Testis (tissue), 3 donors: ENCODE data around the gene MLPH. TPM values are rescaled to one million over a fixed set of nuclear protein-coding genes. Genes with fewer than 3 reads are reported as not detected.

Source experiments
- DNase-seq: peaks from one replicate; pipeline ENCODE4 v3.0.0-alpha.2; 2019
- H3K27ac ChIP-seq, 2 donors: fragments of 200-600 bp; sonication (generic); one replicate each; pipeline ENCODE4 v1.5.1; 2019
- H3K27me3 ChIP-seq: fragments of 200-600 bp; sonication (generic); one replicate; pipeline ENCODE4 v1.5.1; 2019
- H3K36me3 ChIP-seq: fragments of 200-600 bp; sonication (generic); one replicate; pipeline ENCODE4 v1.5.1; 2017; ENCODE audit warnings: low read depth; ENCODE audit errors: missing control alignments
- H3K4me1 ChIP-seq: fragments of 200-600 bp; sonication (generic); one replicate; pipeline ENCODE4 v1.5.1; 2019
- H3K4me3 ChIP-seq, 2 donors: fragments of 200-600 bp; sonication (generic); one replicate each; pipeline ENCODE4 v1.5.1; 2017 to 2019
- H3K9me3 ChIP-seq: fragments of 200-600 bp; sonication (generic); one replicate; pipeline ENCODE4 v1.5.1; 2017
- POLR2A ChIP-seq: fragments of 450-650 bp; IDR thresholded peaks from one replicate; pipeline ENCODE4 v1.6.1; 2017; ENCODE audit warnings: antibody characterized with exemption, mild to moderate bottlenecking, moderate library complexity
- WGBS, 2 donors: methylation state at CpG; one replicate each; pipeline ENCODE4 v1.1.5; 2018; 5-methylcytosine and 5-hydroxymethylcytosine counted together
- intact Hi-C: fragments of 100-400 bp; cut with DNase I; formaldehyde crosslinking; loops from one replicate; pipeline ENCODE4 v1.15.1; 2023; ENCODE audit warnings: low total_unique reads
- polyA plus RNA-seq: library from polyadenylated mRNA; stranded (reverse); fragments of 350-450 nt; fragmentation: Illumina TruSeq; extraction: RNeasy Lipid Tissue Mini Kit (QIAGEN cat#74804); gene quantifications from one replicate; pipeline ENCODE4 v1.2.3, GENCODE V29; 2014; ENCODE audit warnings: low read depth, low replicate concordance; ENCODE audit not compliant: insufficient read depth
- total RNA-seq, 2 donors: library from RNA; depleted of rRNA; stranded (reverse); fragments of >200 nt; gene quantifications; one replicate each; pipeline ENCODE4 v1.2.3, GENCODE V29; 2016
- TF ChIP-seq, protein P1 (sequence below), 3 experiments: fragments of 450-650 bp in 2 of 3; fragments of 200-600 bp in 1 of 3; sonication (generic) in 1 of 3; IDR thresholded peaks; one replicate each; pipeline ENCODE4 v1.5.1; 2016 to 2019; ENCODE audit warnings: antibody characterized with exemption in 3 of 3, mild to moderate bottlenecking in 2 of 3, moderate library complexity in 1 of 3

The MLPH gene
- total and polyA plus RNA-seq, 3 donors from 2014 or later, result 5.5 to 7.4 (median 6.5) TPM

DNA sequence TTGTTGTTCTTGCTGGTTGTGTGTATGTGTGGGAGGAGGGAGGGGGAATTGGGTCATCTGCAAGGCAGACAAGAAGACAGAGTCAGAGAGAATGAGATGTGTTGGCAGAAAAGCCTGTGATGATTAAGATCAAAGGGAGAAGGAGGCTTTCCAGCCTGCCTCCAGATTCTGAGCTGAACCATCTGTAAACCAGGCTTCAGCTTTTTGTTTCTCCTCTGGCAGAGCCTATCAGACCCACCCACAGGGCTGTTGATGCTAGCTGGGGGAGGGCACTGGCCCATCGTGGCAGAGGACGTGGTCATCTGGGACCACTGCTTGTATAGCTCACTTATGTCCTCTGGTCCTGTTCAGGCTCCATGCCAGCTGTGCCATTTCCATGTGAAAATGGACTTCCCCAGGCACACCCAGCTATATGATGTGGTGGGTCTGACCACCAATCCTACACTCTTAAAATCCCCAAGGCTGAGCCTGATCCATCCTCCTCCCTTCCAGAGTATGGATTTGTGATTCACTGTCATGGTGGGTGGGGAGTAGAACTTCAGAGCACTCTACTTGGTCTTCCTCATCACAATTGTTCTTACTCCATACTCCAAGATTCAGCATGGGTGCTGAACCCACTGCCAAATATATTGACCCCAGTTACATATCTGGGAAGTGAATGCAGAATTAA, 45.3 kb upstream of the MLPH start:
- no peak overlapping the region for H3K4me3 ChIP-seq
- intact Hi-C loops, result no loop called here
- TF ChIP-seq POLR2A, result no peak
- TF ChIP-seq, protein P1, sequence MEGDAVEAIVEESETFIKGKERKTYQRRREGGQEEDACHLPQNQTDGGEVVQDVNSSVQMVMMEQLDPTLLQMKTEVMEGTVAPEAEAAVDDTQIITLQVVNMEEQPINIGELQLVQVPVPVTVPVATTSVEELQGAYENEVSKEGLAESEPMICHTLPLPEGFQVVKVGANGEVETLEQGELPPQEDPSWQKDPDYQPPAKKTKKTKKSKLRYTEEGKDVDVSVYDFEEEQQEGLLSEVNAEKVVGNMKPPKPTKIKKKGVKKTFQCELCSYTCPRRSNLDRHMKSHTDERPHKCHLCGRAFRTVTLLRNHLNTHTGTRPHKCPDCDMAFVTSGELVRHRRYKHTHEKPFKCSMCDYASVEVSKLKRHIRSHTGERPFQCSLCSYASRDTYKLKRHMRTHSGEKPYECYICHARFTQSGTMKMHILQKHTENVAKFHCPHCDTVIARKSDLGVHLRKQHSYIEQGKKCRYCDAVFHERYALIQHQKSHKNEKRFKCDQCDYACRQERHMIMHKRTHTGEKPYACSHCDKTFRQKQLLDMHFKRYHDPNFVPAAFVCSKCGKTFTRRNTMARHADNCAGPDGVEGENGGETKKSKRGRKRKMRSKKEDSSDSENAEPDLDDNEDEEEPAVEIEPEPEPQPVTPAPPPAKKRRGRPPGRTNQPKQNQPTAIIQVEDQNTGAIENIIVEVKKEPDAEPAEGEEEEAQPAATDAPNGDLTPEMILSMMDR (IDR thresholded peaks at IDR 0.05), result no peak
- 54 to 68% methylated on average over 2 of the region's 2 CpGs for WGBS, 2 donors
- no peaks in the 10 kb centered on the region for H3K27me3 ChIP-seq
- H3K9me3 ChIP-seq, result no peaks in the 10 kb centered on the region
- H3K4me1 ChIP-seq, result no peaks in the 10 kb centered on the region
- H3K36me3 ChIP-seq, result no peaks in the 10 kb centered on the region
- DNase-seq, result no peak
- no peak overlapping the region for H3K27ac ChIP-seq

DNA sequence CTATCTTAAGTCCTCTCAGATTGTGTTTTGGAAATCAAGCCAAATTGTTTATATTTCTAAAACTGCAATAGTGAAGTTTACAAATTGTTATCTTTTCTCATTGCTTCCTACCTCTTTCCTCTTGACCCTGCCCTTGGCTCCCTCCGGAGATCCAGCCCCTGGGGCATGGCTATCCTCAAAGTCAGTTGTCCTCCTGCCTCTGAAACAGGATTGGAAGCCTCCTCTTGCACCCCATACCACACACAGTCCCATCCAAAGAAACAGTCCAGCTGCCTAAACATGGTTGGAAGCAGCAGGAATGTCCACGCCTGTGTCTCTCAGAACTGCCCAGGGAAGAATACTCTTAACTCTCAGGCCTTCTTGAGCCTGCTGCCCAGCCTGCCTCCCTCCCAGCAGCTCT, 43.0 kb upstream of the MLPH start:
- WGBS, 2 donors, result 83 to 84% methylated on average over 2 of the region's 2 CpGs
- DNase-seq, result no peak
- peaks cover 2% of the 10 kb centered on the region for H3K4me1 ChIP-seq
- no peaks in the 10 kb centered on the region for H3K9me3 ChIP-seq
- no peaks in the 10 kb centered on the region for H3K36me3 ChIP-seq
- no peak for TF ChIP-seq POLR2A
- TF ChIP-seq, protein P1 (IDR thresholded peaks at IDR 0.05), result no peak
- intact Hi-C loops, result no loop called here
- H3K27me3 ChIP-seq, result no peaks in the 10 kb centered on the region
- no peak overlapping the region for H3K27ac ChIP-seq
- no peak overlapping the region for H3K4me3 ChIP-seq

DNA sequence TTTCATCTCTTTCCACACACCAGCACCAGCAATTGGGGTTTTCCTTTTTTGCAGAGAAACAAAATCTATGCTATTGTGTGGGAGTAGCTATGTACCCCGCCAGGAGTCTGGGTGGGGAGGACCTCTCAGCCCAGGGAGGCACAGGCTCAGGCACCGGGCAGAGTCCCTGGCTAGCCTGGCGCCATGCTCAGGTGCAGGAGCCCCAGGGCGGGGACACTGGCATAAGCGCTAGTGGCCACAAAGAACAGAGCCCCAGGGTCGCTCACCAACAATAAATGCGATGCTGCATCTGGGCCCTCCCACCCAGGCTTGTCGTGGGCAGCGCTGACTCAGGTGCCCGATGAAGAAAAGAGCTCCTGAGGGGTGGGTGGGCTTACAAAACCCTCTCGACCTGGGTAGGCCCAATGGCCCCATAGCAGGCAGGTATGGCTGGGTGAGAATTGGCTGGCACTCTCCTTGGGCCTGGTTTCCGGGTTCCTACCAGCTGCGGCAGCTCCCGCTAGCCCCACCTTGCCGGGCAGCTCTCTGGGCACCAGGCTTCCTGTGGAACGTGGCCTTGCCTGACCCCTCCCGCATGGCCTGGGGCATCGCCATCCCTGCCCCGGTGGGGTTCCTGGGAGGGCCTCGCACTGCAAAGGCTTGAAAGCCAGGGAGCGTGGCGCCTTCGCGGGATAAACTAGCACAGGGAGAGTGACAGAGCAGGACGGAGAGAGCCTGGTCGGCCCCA, 41.3 kb upstream of the MLPH start:
- H3K27me3 ChIP-seq, result no peaks in the 10 kb centered on the region
- no peaks in the 10 kb centered on the region for H3K36me3 ChIP-seq
- no peak overlapping the region for H3K27ac ChIP-seq
- no peak for DNase-seq
- WGBS, 2 donors, result 94% methylated on average over 7 to 26 of the region's 26 CpGs
- TF ChIP-seq, protein P1 (IDR thresholded peaks at IDR 0.05), result no peak
- no peak for TF ChIP-seq POLR2A
- peaks cover 12% of the 10 kb centered on the region for H3K4me1 ChIP-seq
- no peaks in the 10 kb centered on the region for H3K9me3 ChIP-seq
- intact Hi-C loops, result no loop called here
- H3K4me3 ChIP-seq, result no peak overlapping the region

DNA sequence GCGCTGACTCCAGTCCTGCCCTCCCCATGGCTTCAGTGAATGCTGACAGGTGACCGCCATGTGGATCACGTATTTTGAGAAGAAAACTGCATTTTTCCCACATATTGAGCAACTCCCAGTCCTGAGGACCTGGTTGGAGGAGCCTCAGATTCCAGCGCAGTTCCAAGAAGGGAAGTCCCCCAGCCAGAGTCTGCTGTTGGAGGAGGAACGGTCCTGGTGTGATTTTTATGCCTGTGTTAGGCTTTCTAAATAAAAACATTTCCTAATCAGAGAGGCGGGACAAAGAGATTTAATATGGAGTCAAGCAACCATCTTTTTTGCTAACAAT, 40.7 kb upstream of the MLPH start:
- Histone ChIP-seq H3K4me3 (no peak overlapping the region), H3K9me3 (no peaks in the 10 kb centered on the region), H3K27ac (no peak overlapping the region), H3K36me3 (no peaks in the 10 kb centered on the region), H3K4me1 (peaks cover 12% of the 10 kb centered on the region), H3K27me3 (no peaks in the 10 kb centered on the region)
- 94 to 98% methylated on average over 5 to 6 of the region's 6 CpGs for WGBS, 2 donors
- TF ChIP-seq, protein P1 (IDR thresholded peaks at IDR 0.05), result no peak
- no peak for TF ChIP-seq POLR2A
- intact Hi-C loops, result no loop called here
- no peak for DNase-seq

DNA sequence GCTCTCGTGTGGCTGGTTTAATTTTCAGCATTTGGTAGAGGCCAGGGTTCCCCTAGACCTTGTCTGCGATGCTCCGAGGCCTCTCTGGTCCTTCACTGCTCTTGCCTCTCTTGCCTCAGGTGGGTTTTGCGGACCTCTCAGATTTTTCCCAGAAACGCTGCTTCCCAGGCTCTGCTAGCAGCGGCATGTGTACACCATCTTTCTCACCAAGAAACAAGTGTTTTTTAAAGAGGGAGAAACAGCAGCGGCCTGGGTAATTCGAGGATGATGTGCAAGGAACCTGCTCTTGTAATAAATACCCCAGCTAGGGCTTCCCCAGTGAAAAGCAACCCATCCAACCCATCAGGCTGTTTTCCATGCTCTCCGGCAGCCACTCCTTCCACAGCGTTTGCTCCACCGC, 39.6 kb upstream of the MLPH start:
- DNase-seq, result no peak
- intact Hi-C loops, result no loop called here
- no peak overlapping the region for H3K27ac ChIP-seq

More for the DNA sequence above, 39.6 kb upstream of the MLPH start:
- H3K4me3 ChIP-seq, result no peak overlapping the region
- H3K9me3 ChIP-seq, result no peaks in the 10 kb centered on the region
- peaks cover 12% of the 10 kb centered on the region for H3K4me1 ChIP-seq
- TF ChIP-seq POLR2A, result no peak
- TF ChIP-seq, protein P1 (IDR thresholded peaks at IDR 0.05), result no peak
- no peaks in the 10 kb centered on the region for H3K27me3 ChIP-seq
- H3K36me3 ChIP-seq, result no peaks in the 10 kb centered on the region
- 95 to 99% methylated on average over 11 of the region's 11 CpGs for WGBS, 2 donors
